Measurements from ENCODE around the gene LPAR1.

DNA sequence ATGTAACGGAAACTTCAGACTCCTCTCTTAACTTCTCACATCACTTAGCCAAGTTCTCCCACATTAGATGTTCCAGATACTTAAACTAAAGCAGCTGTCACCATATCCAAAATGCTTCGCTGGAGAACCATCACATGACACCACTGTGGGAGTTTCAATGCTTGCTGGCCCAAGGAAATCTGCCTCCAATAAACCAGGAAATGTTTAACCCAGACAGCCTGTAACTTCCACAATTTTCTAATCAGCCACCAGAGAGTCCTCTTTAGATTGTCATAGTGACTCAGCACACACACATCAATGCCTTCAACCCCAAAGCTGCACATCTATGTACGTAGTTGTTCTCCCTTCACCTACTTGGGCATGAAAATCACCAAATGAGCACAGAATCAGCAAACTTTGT is 118.7 kb downstream of the LPAR1 start:
- TF ChIP-seq, protein P1, sequence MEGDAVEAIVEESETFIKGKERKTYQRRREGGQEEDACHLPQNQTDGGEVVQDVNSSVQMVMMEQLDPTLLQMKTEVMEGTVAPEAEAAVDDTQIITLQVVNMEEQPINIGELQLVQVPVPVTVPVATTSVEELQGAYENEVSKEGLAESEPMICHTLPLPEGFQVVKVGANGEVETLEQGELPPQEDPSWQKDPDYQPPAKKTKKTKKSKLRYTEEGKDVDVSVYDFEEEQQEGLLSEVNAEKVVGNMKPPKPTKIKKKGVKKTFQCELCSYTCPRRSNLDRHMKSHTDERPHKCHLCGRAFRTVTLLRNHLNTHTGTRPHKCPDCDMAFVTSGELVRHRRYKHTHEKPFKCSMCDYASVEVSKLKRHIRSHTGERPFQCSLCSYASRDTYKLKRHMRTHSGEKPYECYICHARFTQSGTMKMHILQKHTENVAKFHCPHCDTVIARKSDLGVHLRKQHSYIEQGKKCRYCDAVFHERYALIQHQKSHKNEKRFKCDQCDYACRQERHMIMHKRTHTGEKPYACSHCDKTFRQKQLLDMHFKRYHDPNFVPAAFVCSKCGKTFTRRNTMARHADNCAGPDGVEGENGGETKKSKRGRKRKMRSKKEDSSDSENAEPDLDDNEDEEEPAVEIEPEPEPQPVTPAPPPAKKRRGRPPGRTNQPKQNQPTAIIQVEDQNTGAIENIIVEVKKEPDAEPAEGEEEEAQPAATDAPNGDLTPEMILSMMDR (conservative IDR thresholded peaks at IDR 0.05; ENCODE audit: low read length): no peak
- TF ChIP-seq EZH2phosphoT487 (IDR thresholded peaks at IDR 0.05; ENCODE audit: borderline replicate concordance): no peak
